ENCODE results near the gene CEACAM4.

DNA sequence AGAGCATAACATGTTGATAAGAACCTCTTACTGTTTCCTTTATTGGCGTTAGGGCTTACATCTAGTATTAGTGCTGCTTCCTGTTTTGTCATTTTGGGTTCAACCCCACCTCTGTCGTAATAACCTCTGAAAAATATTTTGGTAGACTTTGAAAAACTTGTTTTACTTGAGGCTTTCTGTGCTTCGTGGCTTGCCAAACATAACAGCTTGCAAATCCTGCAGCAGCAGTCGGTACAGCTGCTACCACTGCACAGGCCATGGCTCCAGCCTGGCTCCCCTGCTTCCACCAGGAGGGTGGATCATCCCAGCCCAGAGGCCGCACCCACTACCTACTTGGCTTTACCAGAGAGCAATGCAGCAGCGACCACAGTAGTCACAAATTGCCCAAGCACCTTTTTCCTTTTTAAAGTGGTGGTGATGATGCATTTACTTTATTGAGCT is 11.8 kb upstream of the CEACAM4 start:
- TF ChIP-seq RAD21 (IDR thresholded peaks at IDR 0.05 in 1 of 2, conservative IDR thresholded peaks at IDR 0.05 in 1 of 2; ENCODE audit: low read depth in 2 of 2, low read length in 2 of 2) (no peak), HDAC6 (IDR thresholded peaks at IDR 0.05; ENCODE audit: low read depth, low read length) (no peak), KDM1A (IDR thresholded peaks at IDR 0.05; ENCODE audit: borderline replicate concordance, low read length) (no peak), SIX5 (IDR thresholded peaks at IDR 0.05; ENCODE audit: low read depth, low read length) (no peak)
- TF ChIP-seq, protein P1, sequence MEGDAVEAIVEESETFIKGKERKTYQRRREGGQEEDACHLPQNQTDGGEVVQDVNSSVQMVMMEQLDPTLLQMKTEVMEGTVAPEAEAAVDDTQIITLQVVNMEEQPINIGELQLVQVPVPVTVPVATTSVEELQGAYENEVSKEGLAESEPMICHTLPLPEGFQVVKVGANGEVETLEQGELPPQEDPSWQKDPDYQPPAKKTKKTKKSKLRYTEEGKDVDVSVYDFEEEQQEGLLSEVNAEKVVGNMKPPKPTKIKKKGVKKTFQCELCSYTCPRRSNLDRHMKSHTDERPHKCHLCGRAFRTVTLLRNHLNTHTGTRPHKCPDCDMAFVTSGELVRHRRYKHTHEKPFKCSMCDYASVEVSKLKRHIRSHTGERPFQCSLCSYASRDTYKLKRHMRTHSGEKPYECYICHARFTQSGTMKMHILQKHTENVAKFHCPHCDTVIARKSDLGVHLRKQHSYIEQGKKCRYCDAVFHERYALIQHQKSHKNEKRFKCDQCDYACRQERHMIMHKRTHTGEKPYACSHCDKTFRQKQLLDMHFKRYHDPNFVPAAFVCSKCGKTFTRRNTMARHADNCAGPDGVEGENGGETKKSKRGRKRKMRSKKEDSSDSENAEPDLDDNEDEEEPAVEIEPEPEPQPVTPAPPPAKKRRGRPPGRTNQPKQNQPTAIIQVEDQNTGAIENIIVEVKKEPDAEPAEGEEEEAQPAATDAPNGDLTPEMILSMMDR (IDR thresholded peaks at IDR 0.05; ENCODE audit: control extremely low read depth in 1 of 3, insufficient read depth in 1 of 3, low read depth in 1 of 3, low read length in 3 of 3), result no peak
- TF ChIP-seq, protein P2, sequence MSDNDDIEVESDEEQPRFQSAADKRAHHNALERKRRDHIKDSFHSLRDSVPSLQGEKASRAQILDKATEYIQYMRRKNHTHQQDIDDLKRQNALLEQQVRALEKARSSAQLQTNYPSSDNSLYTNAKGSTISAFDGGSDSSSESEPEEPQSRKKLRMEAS (IDR thresholded peaks at IDR 0.05), result no peak
